Stimulated activated CD4-positive, alpha-beta T cell treated with anti-CD3 and anti-CD28 coated beads, Interleukin-4, amount 100 ng/mL, for 1 hour (primary cell): ENCODE results near the gene ZNF263.

Source experiments
- DNase-seq: peaks from one replicate; pipeline ENCODE4 v3.0.0-alpha.2; 2020

Gene ZNF263

DNA sequence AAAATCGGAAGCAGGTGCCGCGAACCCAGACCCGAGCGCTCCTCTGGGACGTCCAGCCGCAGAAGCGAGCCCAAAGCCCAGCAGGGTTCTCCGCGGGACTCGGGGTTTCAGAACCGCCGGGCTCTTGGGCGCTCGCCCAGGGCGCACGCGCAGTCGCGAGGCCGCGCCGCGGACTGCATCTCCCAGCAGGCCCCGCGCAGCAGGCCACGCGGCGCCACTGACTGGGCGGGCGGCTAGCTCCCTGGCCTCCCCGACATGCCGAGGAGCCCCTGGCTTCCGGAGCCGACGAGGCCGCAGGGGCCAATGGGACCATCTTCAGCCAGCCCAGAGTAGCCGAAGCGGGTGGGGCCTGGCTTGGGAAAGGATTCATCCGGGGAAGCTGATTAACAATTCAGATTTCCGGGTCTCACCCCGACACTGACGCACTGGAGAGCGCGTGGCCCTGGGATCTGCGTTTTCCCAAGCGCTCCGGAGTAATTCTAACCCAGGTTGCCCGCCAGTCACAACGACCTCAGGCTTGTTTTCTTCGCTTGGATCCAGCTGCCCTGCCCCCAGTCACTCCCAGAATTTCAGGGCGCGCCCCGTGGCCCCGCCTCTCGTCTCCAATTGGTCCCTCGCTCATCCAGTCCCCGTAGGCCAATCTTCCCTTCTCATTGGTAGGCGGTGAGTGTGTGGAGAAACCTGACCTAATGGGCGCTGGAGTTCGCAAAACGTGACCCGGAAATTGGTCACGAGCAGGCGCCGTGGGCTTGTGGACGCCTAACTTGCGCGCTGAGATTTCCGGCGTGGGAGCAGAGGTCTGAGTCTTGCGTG is at the start of gene ZNF263:
TSS of gene ZNF263 (plus strand) at position 762 of the 813 bp plus-strand sequence. CDS start 328 bp downstream, outside the sequence.
- peak; percentile 91 for DNase-seq

GRCh38 chr16:3234543-3234856 is 48.8 kb upstream of the ZNF263 start:
- no peak for DNase-seq

- peak; percentile 93 for DNase-seq
These were observed 48.3 kb upstream of the ZNF263 start, which contains the start of gene ZNF200 for GRCh38 chr16:3234857-3235561. Gene ZNF200 (minus strand): TSS chr16:3235158. CDS start chr16:3233755, 1,403 bp downstream.

DNA sequence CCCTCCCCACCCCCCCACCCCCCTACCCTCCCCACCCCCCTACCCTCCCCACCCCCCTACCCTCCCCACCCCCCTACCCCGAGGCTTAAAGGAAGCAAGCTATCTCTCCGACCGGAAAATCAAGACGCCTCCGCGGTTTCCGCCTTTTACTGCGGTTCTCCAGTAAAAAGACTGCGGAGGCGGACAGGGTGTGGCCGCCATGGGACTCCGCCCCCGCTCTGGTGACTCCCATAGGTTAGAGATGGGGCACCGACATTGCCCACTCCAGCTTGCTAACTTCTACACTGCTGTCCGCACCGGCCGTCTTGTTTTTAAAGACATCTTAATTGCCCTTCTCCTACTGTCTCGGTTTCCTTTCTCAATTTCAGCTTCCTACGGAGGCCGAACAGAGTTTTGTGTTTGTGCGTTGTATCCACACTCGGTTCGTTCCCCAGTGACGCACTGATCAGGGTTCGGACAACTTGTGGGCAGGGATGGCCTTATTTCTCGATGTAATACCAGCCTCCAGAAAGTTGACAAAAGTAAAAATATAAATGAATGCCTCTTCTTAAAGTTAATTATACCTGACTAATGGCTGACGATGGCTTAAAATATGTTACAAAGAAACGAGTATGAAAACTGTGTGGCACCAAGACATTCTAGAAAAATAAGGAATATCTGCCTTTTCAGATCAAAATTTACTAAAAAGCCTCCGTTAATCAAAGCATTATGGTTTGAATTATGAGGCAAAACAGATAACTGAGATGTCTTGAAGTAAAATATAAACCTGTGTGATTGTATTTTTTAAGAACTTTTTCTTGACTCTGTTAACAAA is 47.2 kb upstream of the ZNF263 start:
- peak; percentile 34 for DNase-seq

GRCh38 chr16:3241761-3242160 is 41.5 kb upstream of the ZNF263 start:
- no peak for DNase-seq

- no peak for DNase-seq
These were observed 40.6 kb upstream of the ZNF263 start for GRCh38 chr16:3242709-3243108.

- DNase-seq, result no peak
These were observed 39.4 kb upstream of the ZNF263 start for GRCh38 chr16:3243882-3244281.

GRCh38 chr16:3246002-3246401 is 37.3 kb upstream of the ZNF263 start:
- no peak for DNase-seq

DNA sequence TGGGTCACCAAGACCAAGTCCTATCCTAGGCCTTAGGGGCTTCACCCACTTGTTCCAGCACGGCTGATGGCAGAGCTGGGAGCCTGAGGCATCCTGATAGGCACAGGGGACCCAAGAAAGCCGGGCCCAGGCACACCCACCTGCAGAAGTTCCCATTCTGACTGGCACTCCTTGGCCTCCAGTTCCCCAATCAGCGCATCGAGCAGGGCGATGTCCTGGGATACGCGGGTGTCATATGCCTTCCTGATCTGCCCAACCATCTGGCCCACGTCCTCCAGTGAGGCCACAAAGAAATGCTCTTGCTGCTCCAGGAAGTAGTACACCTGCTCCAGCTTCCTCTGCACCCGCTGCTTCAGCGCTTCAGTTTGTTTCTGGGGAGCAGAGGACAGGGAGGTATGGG is 36.4 kb upstream of the ZNF263 start:
- no peak for DNase-seq

- DNase-seq, result no peak
These were observed 34.7 kb upstream of the ZNF263 start for GRCh38 chr16:3248596-3248995.

- DNase-seq, result no peak
These were observed 34.3 kb upstream of the ZNF263 start for GRCh38 chr16:3249020-3249419.

- DNase-seq, result no peak
These were observed 33.8 kb upstream of the ZNF263 start for GRCh38 chr16:3249451-3249850.

GRCh38 chr16:3252967-3253366 is 30.3 kb upstream of the ZNF263 start:
- DNase-seq, result no peak

DNA sequence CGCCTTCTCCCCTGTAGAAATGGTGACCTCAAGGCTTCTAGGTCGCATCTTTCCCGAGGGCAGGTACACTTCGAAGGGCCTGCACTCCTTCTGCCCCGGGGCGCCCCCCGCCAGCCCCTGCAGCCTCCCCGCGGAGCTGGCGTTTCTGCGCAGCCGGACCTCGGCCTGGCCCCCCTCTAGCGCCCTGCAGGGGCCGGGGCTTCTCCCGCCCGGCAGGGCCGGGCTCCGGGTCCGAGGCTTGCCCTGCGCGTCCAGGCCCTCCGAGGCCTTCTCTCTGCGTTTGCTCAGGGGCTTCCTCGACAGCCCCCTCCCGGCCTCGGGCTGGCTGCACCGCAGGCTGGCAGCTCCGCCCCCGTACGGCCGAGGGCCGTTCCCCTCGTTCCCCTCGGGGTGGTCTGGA is 29.0 kb upstream of the ZNF263 start:
- DNase-seq, result no peak

DNA sequence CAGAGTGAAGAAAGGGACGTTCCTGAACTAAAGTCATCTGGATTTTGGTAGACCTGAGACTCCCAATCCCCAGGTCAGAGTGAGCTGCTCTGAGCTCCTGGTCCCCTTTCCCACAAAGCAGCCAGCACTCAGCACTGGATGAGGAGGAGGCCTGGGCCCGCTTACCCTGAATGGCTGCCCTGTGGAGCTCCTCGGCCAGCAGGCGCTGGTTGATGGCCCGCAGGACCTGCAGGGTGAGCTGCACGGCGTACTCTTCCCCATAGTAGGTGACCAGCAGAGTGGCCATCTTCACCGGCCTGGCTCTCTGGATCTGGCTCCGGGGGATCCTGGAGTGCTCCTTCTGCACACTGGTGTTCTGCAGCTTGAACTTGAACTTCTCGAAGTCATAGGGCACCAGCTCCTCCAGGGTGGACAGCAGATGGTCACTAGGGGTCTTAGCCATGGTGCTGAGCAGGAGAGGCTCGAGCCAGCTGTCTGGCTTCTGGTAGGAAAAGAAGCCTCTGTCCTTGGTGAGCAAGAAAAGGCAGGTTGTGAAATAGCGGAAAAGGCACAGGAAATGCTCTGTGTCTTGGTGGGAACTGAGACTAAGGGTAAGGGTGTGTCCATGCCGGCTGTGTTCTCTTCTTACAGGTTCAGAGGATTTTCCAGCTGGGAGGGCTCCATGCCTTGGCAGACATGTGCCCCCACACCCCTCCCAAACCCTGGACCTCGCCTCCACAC is 27.0 kb upstream of the ZNF263 start, which contains the start of gene MEFV:
TSS of gene MEFV (minus strand) at position 488 of the 720 bp plus-strand sequence. CDS start at position 442, 46 bp downstream.
- no peak for DNase-seq

DNA sequence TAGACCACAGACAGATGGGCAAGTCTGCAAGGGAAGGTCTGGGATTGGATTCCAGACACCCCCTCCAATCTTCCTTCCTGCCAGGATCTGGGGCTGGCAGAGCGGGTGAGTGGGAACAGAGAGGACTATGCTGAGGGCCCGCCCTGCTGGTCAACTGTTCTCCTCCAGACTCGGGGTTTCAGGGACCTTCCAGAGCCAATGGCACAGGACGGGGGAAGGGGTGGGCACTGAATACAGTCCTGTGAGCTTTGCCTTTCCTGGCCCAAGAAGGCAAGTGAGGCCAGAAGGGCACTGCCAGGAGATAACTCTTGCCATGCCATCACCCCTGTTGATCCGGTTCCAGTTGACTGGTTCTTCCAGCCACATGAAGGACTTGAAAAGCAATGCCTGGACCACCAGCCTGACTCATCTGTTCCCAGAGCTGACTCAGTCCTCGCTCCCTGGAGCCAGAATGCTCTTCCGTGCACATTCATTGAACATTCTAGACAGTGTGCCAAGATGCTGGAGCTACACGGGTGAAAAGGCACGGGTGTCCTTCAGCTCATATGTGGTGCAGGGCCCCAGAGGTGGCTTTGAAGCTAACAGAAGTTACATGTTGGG is 26.3 kb upstream of the ZNF263 start:
- no peak for DNase-seq

- DNase-seq, result no peak
These were observed 23.5 kb upstream of the ZNF263 start for GRCh38 chr16:3259836-3260235.

DNA sequence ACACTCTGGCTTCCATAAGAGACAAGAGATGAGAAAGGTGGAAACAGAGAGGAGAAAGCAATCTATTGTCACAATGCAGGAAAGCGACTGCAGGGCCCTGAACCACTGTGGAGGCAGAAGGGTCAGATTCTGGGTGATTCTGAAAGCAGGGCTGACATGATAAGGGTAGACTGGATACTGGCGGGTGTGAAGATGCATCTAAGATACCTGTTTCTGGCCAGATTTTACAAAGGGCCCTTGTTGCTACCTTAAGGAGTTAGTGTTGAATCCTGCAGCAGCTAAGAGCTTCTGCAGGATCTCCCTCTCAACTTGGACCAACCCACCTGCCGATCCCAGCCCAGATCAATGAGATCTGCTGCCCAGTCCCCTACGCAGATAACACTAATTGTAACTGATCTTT is 20.8 kb upstream of the ZNF263 start:
- DNase-seq, result no peak

DNA sequence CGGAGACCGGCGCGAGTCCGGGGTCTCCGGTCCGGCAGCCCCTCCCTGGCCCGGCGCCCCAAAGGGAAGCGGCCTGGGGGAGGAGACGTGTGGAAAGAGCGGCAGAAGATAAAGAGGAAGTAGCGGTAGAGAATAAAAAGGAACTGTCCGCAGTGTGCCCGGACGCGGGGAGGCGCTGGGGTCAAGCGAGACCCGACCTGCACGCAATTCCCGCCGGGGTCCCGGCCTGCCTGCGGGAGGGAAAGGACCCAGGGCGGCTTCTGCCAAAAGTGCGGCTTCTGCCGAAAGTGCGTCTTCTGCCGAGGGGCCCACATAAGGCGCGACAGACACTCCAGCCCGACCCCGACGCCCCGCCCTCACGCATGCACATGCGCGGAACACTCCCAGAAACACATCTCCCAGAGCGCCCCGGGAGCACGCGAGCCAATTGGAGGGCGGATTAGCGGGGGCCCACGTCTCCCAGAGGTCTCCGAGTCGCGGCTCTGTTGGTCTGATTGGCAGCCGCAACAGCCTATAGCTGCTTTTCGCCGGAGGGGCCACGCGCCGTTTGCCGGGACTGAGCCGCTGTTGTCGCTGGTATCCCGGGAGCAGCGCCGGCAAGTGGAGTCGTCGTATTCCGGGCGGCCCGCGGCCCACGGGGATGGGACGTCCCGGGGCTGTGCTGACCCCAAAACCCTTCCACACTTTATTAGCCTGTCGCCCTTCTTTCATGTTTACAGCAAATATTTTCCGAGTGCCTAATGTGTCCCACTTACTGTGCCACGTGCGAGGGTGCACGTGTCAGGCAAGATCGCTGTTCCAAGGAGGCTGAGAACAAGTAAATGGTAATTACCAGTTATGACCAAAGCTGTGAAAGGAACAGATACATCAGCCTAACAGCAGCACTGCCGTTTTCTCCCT is 18.9 kb upstream of the ZNF263 start:
- DNase-seq, result peak; percentile 99

- no peak for DNase-seq
These were observed 16.3 kb upstream of the ZNF263 start for GRCh38 chr16:3266873-3267537.

- no peak for DNase-seq
These were observed 15.0 kb upstream of the ZNF263 start for GRCh38 chr16:3268294-3268693.
